Measurements from ENCODE around the gene NKD2.

DNA sequence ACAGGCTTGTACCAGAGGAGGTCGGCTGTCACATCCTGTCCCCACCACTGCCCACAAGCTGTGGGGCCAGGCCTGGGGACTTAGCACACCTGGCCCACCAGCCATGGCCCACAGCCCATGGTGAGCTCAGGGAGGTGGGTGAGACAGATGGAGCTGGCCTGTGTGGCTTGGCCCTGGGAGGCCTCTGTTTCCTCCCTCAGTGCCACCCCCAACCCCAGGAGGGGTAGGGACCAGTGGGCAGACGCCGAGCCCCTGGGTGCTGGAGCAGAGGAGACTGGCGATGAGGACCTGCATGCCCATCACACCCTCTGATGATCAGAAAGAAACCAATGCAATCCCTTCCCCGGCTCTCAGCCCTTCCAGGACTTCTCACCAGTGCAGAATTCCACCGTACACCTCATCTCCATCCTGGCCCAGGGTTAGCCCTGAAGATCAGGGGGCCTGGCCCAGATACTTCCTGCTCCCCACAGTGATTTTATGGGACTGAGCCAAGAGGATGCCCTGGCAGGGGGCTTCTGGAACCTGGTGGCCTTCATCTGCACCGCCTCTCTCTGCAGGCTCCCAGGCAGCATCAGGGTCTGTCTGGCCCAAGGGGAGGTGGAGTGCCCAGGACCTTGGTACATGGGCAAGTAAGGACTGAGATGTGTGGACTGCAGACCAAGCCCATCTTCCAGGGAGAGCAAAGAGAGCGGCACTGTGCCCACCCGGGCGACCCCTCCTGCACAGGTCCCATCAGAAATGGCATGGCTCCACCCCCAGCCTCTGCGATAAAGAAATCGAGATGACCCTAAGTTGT is 16.9 kb upstream of the NKD2 start:
- TF ChIP-seq POLR2A (IDR thresholded peaks at IDR 0.05), result no peak
- TF ChIP-seq, protein P1, sequence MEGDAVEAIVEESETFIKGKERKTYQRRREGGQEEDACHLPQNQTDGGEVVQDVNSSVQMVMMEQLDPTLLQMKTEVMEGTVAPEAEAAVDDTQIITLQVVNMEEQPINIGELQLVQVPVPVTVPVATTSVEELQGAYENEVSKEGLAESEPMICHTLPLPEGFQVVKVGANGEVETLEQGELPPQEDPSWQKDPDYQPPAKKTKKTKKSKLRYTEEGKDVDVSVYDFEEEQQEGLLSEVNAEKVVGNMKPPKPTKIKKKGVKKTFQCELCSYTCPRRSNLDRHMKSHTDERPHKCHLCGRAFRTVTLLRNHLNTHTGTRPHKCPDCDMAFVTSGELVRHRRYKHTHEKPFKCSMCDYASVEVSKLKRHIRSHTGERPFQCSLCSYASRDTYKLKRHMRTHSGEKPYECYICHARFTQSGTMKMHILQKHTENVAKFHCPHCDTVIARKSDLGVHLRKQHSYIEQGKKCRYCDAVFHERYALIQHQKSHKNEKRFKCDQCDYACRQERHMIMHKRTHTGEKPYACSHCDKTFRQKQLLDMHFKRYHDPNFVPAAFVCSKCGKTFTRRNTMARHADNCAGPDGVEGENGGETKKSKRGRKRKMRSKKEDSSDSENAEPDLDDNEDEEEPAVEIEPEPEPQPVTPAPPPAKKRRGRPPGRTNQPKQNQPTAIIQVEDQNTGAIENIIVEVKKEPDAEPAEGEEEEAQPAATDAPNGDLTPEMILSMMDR (IDR thresholded peaks at IDR 0.05 in 8 of 11, conservative IDR thresholded peaks at IDR 0.05 in 3 of 11), result no peak
